HEK293 (cell line): ENCODE results near the gene ROR2.

Experiments used
- CTCF ChIA-PET: fragments of 350-600 bp; formaldehyde crosslinking; extraction: SDS; loops from one replicate; lab custom pipeline; 2021; ENCODE audit warnings: antibody characterized with exemption; lab: Yijun Ruan, JAX
- POLR2A ChIA-PET: fragments of 300-600 bp; formaldehyde crosslinking; extraction: SDS; loops from one replicate; lab custom pipeline; 2020; ENCODE audit warnings: antibody characterized with exemption, inconsistent platforms; lab: Yijun Ruan, JAX
- H3K27ac ChIP-seq: fragments of 200-500 bp; sonication (Bioruptor generic); 2 replicates; pipeline ENCODE4 v1.5.1; 2014; ENCODE audit warnings: low read depth, low read length, control low read depth, inconsistent platforms; ENCODE audit errors: extremely low read depth
- H3K36me3 ChIP-seq, 2 experiments: fragments of 200-500 bp in 1 of 2; sonication (Bioruptor generic) in 1 of 2; 1 replicate in 1 of 2; 2 replicates in 1 of 2; pipeline ENCODE4 v1.5.1; 2014 to 2017; ENCODE audit warnings: inconsistent platforms in 2 of 2, low read length in 2 of 2; ENCODE audit not compliant: control insufficient read depth in 2 of 2, insufficient read depth in 1 of 2
- H3K4me1 ChIP-seq: fragments of 200-500 bp; sonication (Bioruptor generic); 2 replicates; pipeline ENCODE4 v1.5.1; 2014; ENCODE audit warnings: mild to moderate bottlenecking, low read length, inconsistent platforms; ENCODE audit not compliant: control insufficient read depth, insufficient read depth
- H3K4me3 ChIP-seq: 2 replicates; pipeline ENCODE4 v1.5.1; 2011; ENCODE audit warnings: low read depth, mild to moderate bottlenecking, control low read depth, low read length, moderate library complexity
- H3K9me3 ChIP-seq: fragments of 200-500 bp; sonication (Bioruptor generic); 2 replicates; pipeline ENCODE4 v1.5.1; 2014; ENCODE audit warnings: low read depth, low read length, inconsistent platforms; ENCODE audit not compliant: control insufficient read depth, insufficient read depth
- GFI1B ChIP-seq: fragments of 450-650 bp; formaldehyde crosslinking; IDR thresholded peaks from 2 replicates; pipeline ENCODE4 v1.5.1; 2016; ENCODE audit warnings: missing biosample characterization, missing genetic modification characterization
- HOXA7 ChIP-seq: sonication (generic); formaldehyde crosslinking; IDR thresholded peaks from 2 replicates; pipeline ENCODE4 v1.8.1; 2022; ENCODE audit warnings: missing genetic modification reagents, borderline replicate concordance
- INSM2 ChIP-seq: fragments of 450-650 bp; formaldehyde crosslinking; IDR thresholded peaks from 2 replicates; pipeline ENCODE4 v1.5.1; 2016; ENCODE audit warnings: missing biosample characterization, missing genetic modification characterization
- KLF8 ChIP-seq: fragments of 450-650 bp; formaldehyde crosslinking; IDR thresholded peaks from 2 replicates; pipeline ENCODE4 v1.5.1; 2016; ENCODE audit warnings: missing biosample characterization, missing genetic modification characterization
- KLF9 ChIP-seq: fragments of 450-650 bp; formaldehyde crosslinking; IDR thresholded peaks from 2 replicates; pipeline ENCODE4 v1.5.1; 2016; ENCODE audit warnings: missing biosample characterization, missing genetic modification characterization, low read depth
- MZF1 ChIP-seq: fragments of 450-650 bp; formaldehyde crosslinking; IDR thresholded peaks from 2 replicates; pipeline ENCODE4 v1.5.1; 2017; ENCODE audit warnings: missing biosample characterization, missing genetic modification characterization, borderline replicate concordance
- OSR2 ChIP-seq: fragments of 450-650 bp; formaldehyde crosslinking; IDR thresholded peaks from 2 replicates; pipeline ENCODE4 v1.5.1; 2016; ENCODE audit warnings: missing biosample characterization, missing genetic modification characterization
- PRDM4 ChIP-seq: fragments of 450-650 bp; formaldehyde crosslinking; IDR thresholded peaks from 2 replicates; pipeline ENCODE4 v1.5.1; 2017; ENCODE audit warnings: missing biosample characterization, missing genetic modification characterization
- SCRT2 ChIP-seq: fragments of 450-650 bp; formaldehyde crosslinking; IDR thresholded peaks from 2 replicates; pipeline ENCODE4 v1.5.1; 2016; ENCODE audit warnings: missing biosample characterization, missing genetic modification characterization
- SP3 ChIP-seq: fragments of 450-650 bp; formaldehyde crosslinking; IDR thresholded peaks from 2 replicates; pipeline ENCODE4 v1.5.1; 2016; ENCODE audit warnings: missing biosample characterization, missing genetic modification characterization
- ZBTB20 ChIP-seq: fragments of 450-650 bp; formaldehyde crosslinking; IDR thresholded peaks from 2 replicates; pipeline ENCODE4 v1.5.1; 2016; ENCODE audit warnings: missing biosample characterization, missing genetic modification characterization
- ZBTB44 ChIP-seq: fragments of 450-650 bp; IDR thresholded peaks from 2 replicates; pipeline ENCODE4 v1.5.1; 2018; ENCODE audit warnings: missing biosample characterization, mild to moderate bottlenecking, missing genetic modification characterization
- ZNF138 ChIP-seq: fragments of 450-650 bp; formaldehyde crosslinking; IDR thresholded peaks from 2 replicates; pipeline ENCODE4 v1.5.1; 2016; ENCODE audit warnings: missing biosample characterization, missing genetic modification characterization, borderline replicate concordance
- ZNF155 ChIP-seq: fragments of 450-650 bp; formaldehyde crosslinking; IDR thresholded peaks from 2 replicates; pipeline ENCODE4 v1.5.1; 2016; ENCODE audit warnings: missing biosample characterization, missing genetic modification characterization
- ZNF239 ChIP-seq: fragments of 450-650 bp; formaldehyde crosslinking; IDR thresholded peaks from 2 replicates; pipeline ENCODE4 v1.5.1; 2016; ENCODE audit warnings: missing biosample characterization, missing genetic modification characterization
- ZNF366 ChIP-seq: fragments of 450-650 bp; formaldehyde crosslinking; conservative IDR thresholded peaks from 2 replicates; pipeline ENCODE4 v1.5.1; 2016; ENCODE audit warnings: missing biosample characterization, missing genetic modification characterization
- ZNF37A ChIP-seq: fragments of 450-650 bp; IDR thresholded peaks from 2 replicates; pipeline ENCODE4 v1.5.1; 2018; ENCODE audit warnings: missing biosample characterization, missing genetic modification characterization
- ZNF433 ChIP-seq: fragments of 450-650 bp; formaldehyde crosslinking; IDR thresholded peaks from 2 replicates; pipeline ENCODE4 v1.5.1; 2016; ENCODE audit warnings: missing biosample characterization, missing genetic modification characterization, low read depth
- ZNF501 ChIP-seq: fragments of 450-650 bp; formaldehyde crosslinking; IDR thresholded peaks from 2 replicates; pipeline ENCODE4 v1.5.1; 2016; ENCODE audit warnings: missing biosample characterization, missing genetic modification characterization
- ZNF514 ChIP-seq: fragments of 450-650 bp; formaldehyde crosslinking; IDR thresholded peaks from 2 replicates; pipeline ENCODE4 v1.5.1; 2016; ENCODE audit warnings: missing biosample characterization, missing genetic modification characterization
- ZNF529 ChIP-seq: fragments of 450-650 bp; formaldehyde crosslinking; IDR thresholded peaks from 2 replicates; pipeline ENCODE4 v1.5.1; 2017; ENCODE audit warnings: missing genetic modification characterization, missing biosample characterization; ENCODE audit not compliant: insufficient replicate concordance
- ZNF585B ChIP-seq: fragments of 450-650 bp; formaldehyde crosslinking; IDR thresholded peaks from 2 replicates; pipeline ENCODE4 v1.5.1; 2016; ENCODE audit warnings: missing biosample characterization, missing genetic modification characterization
- ZNF623 ChIP-seq: fragments of 450-650 bp; formaldehyde crosslinking; IDR thresholded peaks from 2 replicates; pipeline ENCODE4 v1.5.1; 2016; ENCODE audit warnings: missing biosample characterization, missing genetic modification characterization
- ZNF624 ChIP-seq: fragments of 450-650 bp; formaldehyde crosslinking; IDR thresholded peaks from 2 replicates; pipeline ENCODE4 v1.5.1; 2017; ENCODE audit warnings: missing biosample characterization, missing genetic modification characterization
- ZNF629 ChIP-seq: fragments of 450-650 bp; formaldehyde crosslinking; IDR thresholded peaks from 2 replicates; pipeline ENCODE4 v1.5.1; 2017; ENCODE audit warnings: missing biosample characterization, missing genetic modification characterization
- ZNF658 ChIP-seq: fragments of 450-650 bp; formaldehyde crosslinking; IDR thresholded peaks from 2 replicates; pipeline ENCODE4; 2016; ENCODE audit warnings: missing biosample characterization, missing genetic modification characterization
- ZNF692 ChIP-seq: fragments of 450-650 bp; formaldehyde crosslinking; IDR thresholded peaks from 2 replicates; pipeline ENCODE4 v1.5.1; 2016; ENCODE audit warnings: missing biosample characterization, missing genetic modification characterization
- ZNF76 ChIP-seq: fragments of 450-650 bp; formaldehyde crosslinking; IDR thresholded peaks from 2 replicates; pipeline ENCODE4; 2016; ENCODE audit warnings: low read depth, missing biosample characterization, missing genetic modification characterization, borderline replicate concordance
- ZNF777 ChIP-seq: fragments of 450-650 bp; formaldehyde crosslinking; IDR thresholded peaks from 2 replicates; pipeline ENCODE4 v1.5.1; 2017; ENCODE audit warnings: missing biosample characterization, missing genetic modification characterization, borderline replicate concordance
- ZSCAN4 ChIP-seq: fragments of 450-650 bp; formaldehyde crosslinking; IDR thresholded peaks from 2 replicates; pipeline ENCODE4 v1.5.1; 2017; ENCODE audit warnings: missing biosample characterization, missing genetic modification characterization

Gene ROR2

GRCh38 chr9:91640428-91640827 is 309.6 kb downstream of the ROR2 start:
- Histone ChIP-seq H3K4me1 (no peaks in the 10 kb centered on the region), H3K27ac (no peak overlapping the region), H3K4me3 (no peak overlapping the region), H3K9me3 (no peaks in the 10 kb centered on the region), H3K36me3 (no peaks in the 10 kb centered on the region)
- ChIA-PET CTCF (interaction anchor here (0.6 kb wide), 1 partner anchor 30 kb away, joined by 4 read pairs; no protein-coding TSS in a partner anchor), POLR2A (no interaction called here)
- TF ChIP-seq INSM2 (tag by site-specific recombination) (no peak), ZNF629 (tag by site-specific recombination) (no peak), SP3 (tag by site-specific recombination) (no peak), ZNF155 (no peak), PRDM4 (tag by site-specific recombination) (no peak), SCRT2 (tag by site-specific recombination) (no peak), ZSCAN4 (tag by site-specific recombination) (no peak), ZNF76 (tag by site-specific recombination) (no peak), OSR2 (no peak), HOXA7 (CRISPR knock-in tag) (no peak), ZBTB44 (tag by site-specific recombination) (no peak), ZNF37A (tag by site-specific recombination) (no peak), ZBTB20 (tag by site-specific recombination) (no peak), ZNF501 (no peak), ZNF529 (tag by site-specific recombination) (no peak), ZNF624 (tag by site-specific recombination) (no peak)

- H3K9me3 ChIP-seq = no peaks in the 10 kb centered on the region
- H3K4me3 ChIP-seq = no peak overlapping the region
- H3K36me3 ChIP-seq = no peaks in the 10 kb centered on the region
- POLR2A ChIA-PET = no interaction called here
- H3K27ac ChIP-seq = no peak overlapping the region
- no peaks in the 10 kb centered on the region for H3K4me1 ChIP-seq
- CTCF ChIA-PET = interaction anchor here (1.8 kb wide), 1 partner anchor 14 kb away, joined by 4 read pairs; no protein-coding TSS in a partner anchor
- TF ChIP-seq ZNF529 (tag by site-specific recombination) = no peak
- TF ChIP-seq ZNF658 (tag by site-specific recombination) = no peak
- TF ChIP-seq ZNF777 (tag by site-specific recombination) = no peak
- no peak for TF ChIP-seq ZNF138
- no peak for TF ChIP-seq ZNF514 (tag by site-specific recombination)
- TF ChIP-seq ZNF692 (tag by site-specific recombination) = no peak
- no peak for TF ChIP-seq GFI1B (tag by site-specific recombination)
- TF ChIP-seq ZNF629 (tag by site-specific recombination) = no peak
- TF ChIP-seq ZNF585B (tag by site-specific recombination) = no peak
- no peak for TF ChIP-seq MZF1 (tag by site-specific recombination)
- no peak for TF ChIP-seq ZNF623 (tag by site-specific recombination)
- TF ChIP-seq ZNF239 = no peak
- TF ChIP-seq ZNF433 = no peak
- no peak for TF ChIP-seq KLF8
- no peak for TF ChIP-seq ZNF366 (tag by site-specific recombination)
- no peak for TF ChIP-seq SP3 (tag by site-specific recombination)
- no peak for TF ChIP-seq KLF9
Observed at GRCh38 chr9:91639054-91639453, 311.0 kb downstream of the ROR2 start.
